ENCODE data around the gene TNFSF13.
A peak's percentile ranks its signal among the peaks of the same experiment; 100 is the strongest.

TNFSF13 gene

GRCh38 chr17:7577327-7578199 is 19.0 kb downstream of the TNFSF13 start:
- no peak for TF ChIP-seq CTCF (IDR thresholded peaks at IDR 0.05; ENCODE audit: insufficient read depth, low read length, poor library complexity, severe bottlenecking)
- Histone ChIP-seq H3K36me3 (ENCODE audit: control insufficient read depth, insufficient read depth, low read length) (peaks cover 36% of the 10 kb centered on the region), H3K4me3 (replicated peaks; ENCODE audit: low read depth, low read length) (no peak overlapping the region), H3K27me3 (replicated peaks; ENCODE audit: control insufficient read depth, insufficient read depth, low read length) (no peaks in the 10 kb centered on the region)
- no peak for DNase-seq (ENCODE audit: extremely low read depth, insufficient read length)

GRCh38 chr17:7579001-7579833 is 20.7 kb downstream of the TNFSF13 start, which contains the start of gene CD68:
TSS of gene CD68 (plus strand) at chr17:7579638. CDS start at chr17:7579678, 40 bp downstream.
- H3K36me3 ChIP-seq (ENCODE audit: control insufficient read depth, insufficient read depth, low read length): peaks cover 34% of the 10 kb centered on the region
- no peak for TF ChIP-seq CTCF (IDR thresholded peaks at IDR 0.05; ENCODE audit: insufficient read depth, low read length, poor library complexity, severe bottlenecking)
- peak within 1 kb of the TSS; percentile 1; the same call in 1 of the 2 replicates for H3K4me3 ChIP-seq (replicated peaks; ENCODE audit: low read depth, low read length)
- H3K27me3 ChIP-seq (replicated peaks; ENCODE audit: control insufficient read depth, insufficient read depth, low read length): no peaks in the 10 kb centered on the region
- peak; percentile 73 for DNase-seq (ENCODE audit: extremely low read depth, insufficient read length)

GRCh38 chr17:7579834-7580603 is 21.5 kb downstream of the TNFSF13 start:
- H3K27me3 ChIP-seq (replicated peaks; ENCODE audit: control insufficient read depth, insufficient read depth, low read length): no peaks in the 10 kb centered on the region
- no peak for TF ChIP-seq CTCF (IDR thresholded peaks at IDR 0.05; ENCODE audit: insufficient read depth, low read length, poor library complexity, severe bottlenecking)
- H3K36me3 ChIP-seq (ENCODE audit: control insufficient read depth, insufficient read depth, low read length): peaks cover 31% of the 10 kb centered on the region
- H3K4me3 ChIP-seq (replicated peaks; ENCODE audit: low read depth, low read length): no peak overlapping the region
- DNase-seq (ENCODE audit: extremely low read depth, insufficient read length): peak; percentile 72

GRCh38 chr17:7580604-7581575 is 22.3 kb downstream of the TNFSF13 start:
- DNase-seq (ENCODE audit: extremely low read depth, insufficient read length): no peak
- TF ChIP-seq CTCF (IDR thresholded peaks at IDR 0.05; ENCODE audit: insufficient read depth, low read length, poor library complexity, severe bottlenecking): no peak
- Histone ChIP-seq H3K27me3 (replicated peaks; ENCODE audit: control insufficient read depth, insufficient read depth, low read length) (no peaks in the 10 kb centered on the region), H3K4me3 (replicated peaks; ENCODE audit: low read depth, low read length) (no peak overlapping the region), H3K36me3 (ENCODE audit: control insufficient read depth, insufficient read depth, low read length) (peaks cover 24% of the 10 kb centered on the region)

Data from GM06990 (cell line).